D341Med (cell line): ENCODE measurements around the gene KSR2.

ENCODE experiments used
- DNase-seq: peaks from one replicate; pipeline ENCODE4 v3.0.0; 2012; ENCODE audit warnings: low spot score

Gene KSR2

DNA sequence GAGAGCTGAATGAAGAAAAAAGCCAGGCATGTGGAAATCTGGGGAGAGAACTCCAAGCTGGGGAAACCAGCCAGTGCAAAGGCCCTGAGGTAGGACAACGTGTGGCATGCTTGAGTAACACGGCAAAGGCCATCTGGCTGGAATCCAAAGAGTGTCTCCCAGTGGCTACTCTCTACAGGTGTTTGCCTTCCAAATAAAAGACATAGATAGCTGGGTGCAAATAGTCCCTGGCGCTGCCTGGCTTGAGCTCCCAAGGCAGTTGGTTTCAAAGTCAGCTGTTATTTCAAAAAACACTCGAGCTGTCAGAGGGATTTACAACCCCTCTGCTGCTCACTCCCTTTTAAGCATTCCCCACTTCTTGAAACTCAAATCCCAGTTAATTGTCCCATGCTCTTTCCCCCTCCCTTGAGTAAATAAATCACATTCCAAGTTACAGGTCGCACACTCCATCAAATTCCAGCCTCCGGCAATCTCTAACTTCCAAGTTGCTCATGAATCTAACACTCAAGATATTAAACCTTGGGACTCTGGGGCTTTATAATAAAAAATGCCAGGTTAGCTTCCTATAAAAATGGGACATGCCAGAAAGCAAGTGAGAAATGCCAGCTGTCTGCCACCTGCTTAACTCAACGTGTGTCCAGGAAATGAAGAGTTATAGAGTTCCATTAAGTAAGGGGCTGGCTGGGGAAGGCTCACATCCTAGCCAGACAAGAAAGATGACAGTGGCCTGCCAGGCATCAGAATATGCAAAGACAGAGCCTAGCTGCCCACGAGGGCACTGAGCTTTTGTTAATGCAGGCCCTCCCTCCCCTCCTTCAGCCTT, 473.7 kb downstream of the KSR2 start:
- no peak for DNase-seq

DNA sequence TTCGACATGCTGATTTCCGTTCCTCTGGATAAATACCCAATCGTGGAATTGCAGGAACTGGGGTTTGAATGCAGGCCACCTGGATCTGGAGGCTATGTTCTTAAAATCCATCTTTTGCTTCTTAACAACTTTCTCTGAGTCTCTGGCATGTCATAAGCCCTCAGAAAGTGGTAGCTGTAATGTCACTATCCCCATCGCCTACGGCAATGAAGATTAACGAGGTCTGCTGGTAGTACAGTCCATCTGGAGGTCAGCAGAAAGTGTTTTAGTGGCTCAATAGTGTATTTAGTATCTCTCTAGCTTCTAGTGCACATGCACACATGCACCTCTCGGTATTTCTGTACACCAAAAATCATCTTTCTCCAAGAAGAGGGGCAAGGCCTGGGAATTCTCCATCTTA, 477.1 kb downstream of the KSR2 start:
- DNase-seq = no peak

GRCh38 chr12:117490130-117490529, 478.7 kb downstream of the KSR2 start:
- no peak for DNase-seq

GRCh38 chr12:117489671-117490070, 479.1 kb downstream of the KSR2 start:
- no peak for DNase-seq

GRCh38 chr12:117486840-117487659, 481.7 kb downstream of the KSR2 start:
- DNase-seq = no peak

DNA sequence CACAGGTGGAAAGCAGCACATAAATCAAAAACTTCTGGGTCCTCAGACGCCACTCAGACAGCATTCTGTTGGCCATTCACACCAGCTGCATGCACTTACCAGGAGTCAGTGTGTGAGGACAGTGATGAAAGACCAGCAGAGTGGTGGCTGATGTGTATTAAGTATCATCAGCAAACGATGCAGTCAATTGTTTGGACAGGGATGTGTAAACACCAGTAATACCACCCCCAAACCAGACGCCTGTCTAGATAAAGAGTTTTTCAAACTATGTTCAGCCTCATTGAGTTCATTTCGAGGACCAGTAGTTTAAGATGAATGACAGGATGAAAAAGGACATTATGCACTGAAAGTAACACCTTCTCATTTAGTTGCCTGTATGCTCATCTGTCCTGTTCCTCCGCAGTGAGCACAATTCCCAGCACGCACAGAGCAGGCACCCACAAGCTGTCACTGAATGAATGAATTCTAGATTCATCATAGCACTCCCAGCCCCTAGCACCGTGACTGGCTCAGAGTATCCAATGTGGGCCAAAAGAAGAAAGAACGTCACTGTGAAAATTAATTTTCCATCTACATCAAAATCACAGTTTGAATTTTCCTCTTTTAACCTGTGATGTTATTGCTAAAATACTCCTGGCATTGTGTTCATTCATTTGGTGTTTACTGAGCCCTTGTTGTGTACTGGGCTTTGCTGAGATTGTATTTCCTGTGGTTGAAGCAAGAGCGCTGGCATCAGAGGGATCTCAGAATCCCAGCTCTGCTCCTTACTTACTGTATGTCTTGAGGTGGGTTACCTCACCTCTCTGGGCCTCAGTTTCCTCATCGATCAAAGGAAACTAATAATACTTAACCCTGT, 482.6 kb downstream of the KSR2 start:
- DNase-seq = no peak

DNA sequence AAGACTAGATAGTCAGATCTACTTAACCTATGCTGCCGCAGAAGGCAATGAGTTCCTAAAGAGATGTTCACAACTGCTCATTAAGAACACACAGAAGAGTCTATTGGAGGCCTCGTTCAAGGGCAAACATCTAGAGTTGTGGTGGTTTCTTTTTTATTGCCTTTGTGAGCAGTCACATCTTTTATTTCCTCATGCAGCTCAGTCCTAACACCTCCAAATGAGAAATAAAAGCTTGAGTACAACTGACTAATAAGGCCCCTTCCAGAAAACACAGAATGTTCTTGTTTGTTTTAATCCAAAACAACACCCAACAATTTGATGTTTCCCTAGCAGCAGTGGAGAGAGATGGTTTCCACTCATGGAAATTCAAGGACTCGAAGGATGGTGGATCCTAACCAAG, 483.9 kb downstream of the KSR2 start:
- DNase-seq = no peak

- DNase-seq = no peak
These were observed 485.3 kb downstream of the KSR2 start for GRCh38 chr12:117483501-117483900.

DNA sequence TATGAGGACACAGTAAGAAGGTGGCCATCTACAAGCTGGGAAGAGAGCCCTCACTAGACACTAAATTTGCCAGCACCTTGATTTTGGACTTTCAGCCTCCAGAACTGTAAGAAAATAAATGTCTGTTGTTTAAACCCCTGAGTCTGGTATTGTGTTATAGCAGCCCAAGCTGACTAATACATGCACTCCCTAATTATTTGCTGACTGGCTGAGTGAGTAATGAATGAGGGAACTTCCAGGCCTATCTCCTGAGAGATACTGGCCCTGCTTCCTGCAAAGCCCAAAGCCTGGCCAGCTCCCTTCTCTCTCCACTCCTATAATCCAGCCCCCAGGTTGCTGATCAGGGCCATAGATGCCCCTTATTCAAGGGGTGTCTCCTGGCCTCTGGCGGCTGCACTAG, 487.3 kb downstream of the KSR2 start:
- no peak for DNase-seq

DNA sequence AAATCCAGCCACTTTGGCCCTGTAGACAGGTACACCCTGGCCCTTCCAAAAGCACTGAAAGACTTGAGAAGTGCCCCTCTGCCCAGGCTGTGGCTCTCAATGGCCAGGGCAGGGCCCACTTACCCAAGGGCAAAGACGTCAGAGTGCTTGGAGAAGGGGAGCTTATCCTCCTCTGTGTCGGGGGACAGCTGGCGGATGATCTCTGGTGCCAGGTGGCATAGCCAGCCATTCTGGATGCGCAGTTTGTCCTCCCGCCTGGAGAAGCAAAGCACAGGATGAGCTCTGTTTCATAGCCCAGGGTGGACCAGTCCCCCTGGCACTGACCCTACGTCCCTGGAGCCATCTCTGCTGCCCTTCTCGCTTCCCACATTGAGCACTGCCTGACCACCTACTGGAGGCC, 492.4 kb downstream of the KSR2 start:
- DNase-seq = no peak

- no peak for DNase-seq
These were observed 494.9 kb downstream of the KSR2 start for GRCh38 chr12:117473856-117474255.

DNA sequence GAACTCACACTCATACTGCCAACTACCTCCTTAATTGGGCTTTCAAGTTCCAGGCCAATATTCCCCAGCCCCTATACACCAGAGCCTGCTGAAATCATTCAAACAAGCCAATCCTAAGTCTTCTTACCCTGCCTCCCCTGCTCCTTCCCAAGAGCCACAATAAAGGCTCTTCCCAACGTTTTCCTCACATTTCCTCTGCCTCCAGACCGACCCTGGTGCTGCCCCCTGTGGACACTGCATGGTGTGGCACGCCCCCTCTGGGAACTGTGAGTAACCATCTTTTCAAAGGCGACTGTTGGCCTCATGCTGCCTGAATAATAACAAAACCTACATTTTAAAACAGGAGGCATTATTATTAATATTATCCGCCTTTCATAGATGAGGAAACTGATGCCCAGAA, 495.8 kb downstream of the KSR2 start:
- no peak for DNase-seq

GRCh38 chr12:117470804-117471203, 498.0 kb downstream of the KSR2 start:
- DNase-seq = no peak

GRCh38 chr12:117469883-117470483, 498.8 kb downstream of the KSR2 start:
- no peak for DNase-seq

DNA sequence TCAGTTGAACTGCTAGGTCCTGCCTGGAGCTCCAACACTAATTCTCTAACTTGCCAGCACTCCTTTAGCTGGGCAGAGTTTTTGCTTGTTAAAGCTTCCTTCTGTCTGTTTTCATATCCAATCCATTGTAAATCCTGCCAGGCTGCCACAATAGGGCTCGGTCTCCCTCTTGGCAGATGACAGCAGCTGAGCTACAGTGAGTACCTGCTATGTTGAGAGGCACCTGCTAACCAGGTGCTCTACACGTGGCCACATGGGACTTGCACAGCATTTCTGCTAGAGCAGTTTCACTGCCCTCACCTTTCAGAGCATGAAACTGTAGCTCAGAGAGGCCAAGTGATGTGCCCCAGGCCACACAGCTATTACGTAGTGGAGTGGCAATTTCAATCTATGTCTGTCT, 500.8 kb downstream of the KSR2 start:
- DNase-seq = no peak

GRCh38 chr12:117467588-117467987, 501.2 kb downstream of the KSR2 start:
- no peak for DNase-seq

- DNase-seq = no peak
These were observed 502.0 kb downstream of the KSR2 start for GRCh38 chr12:117466677-117467362.

GRCh38 chr12:117461732-117462131, 507.1 kb downstream of the KSR2 start:
- DNase-seq = no peak

DNA sequence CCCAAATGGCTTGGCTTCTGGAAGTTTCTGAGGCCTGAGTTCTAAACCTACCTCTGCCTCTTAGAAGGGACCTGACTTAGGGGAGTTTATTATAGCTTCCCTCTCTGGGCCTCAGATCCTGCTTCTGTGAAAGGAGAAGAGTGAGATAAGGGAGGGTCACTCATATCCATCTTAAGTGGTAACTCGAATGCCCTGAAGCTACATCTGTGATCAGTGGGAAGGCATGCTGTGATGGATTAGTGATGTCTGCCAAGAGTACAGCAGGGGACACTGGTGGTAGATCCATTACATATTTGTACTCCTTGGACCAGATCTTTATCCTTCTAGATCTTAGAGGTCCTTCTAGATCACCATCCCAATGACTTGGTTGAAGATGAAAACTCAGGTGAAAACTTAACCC, 509.6 kb downstream of the KSR2 start:
- DNase-seq = no peak

DNA sequence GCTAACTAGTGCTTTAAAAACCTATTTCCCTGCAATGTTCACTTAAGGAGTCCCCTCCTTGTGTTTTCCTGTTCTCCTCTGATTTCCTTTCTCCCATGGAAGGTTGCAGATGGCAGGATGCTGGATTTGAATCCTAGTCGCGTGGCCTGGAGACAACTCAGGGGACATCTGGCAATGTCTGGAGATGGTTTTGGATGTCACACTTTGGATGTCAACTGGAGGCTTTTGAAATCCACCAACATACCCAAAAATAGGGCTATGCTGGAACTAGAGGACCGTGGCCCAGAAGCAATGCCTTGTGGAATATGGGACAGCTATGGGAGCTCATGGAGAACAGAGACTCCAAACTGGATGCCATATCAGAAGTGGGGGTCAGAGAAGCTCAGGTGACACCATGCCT, 511.6 kb downstream of the KSR2 start:
- DNase-seq = no peak

- no peak for DNase-seq
These were observed 512.7 kb downstream of the KSR2 start for GRCh38 chr12:117456076-117456475.
